ENCODE measurements around the gene KSR2. TPM values are rescaled to one million over a fixed set of nuclear protein-coding genes. Genes with fewer than 3 reads are reported as not detected.
"Not testable (repeated sequence)": the region's sequence is repeated elsewhere in the genome, so short reads cannot be mapped to it uniquely, and the experiment has no call there.

Gene KSR2
- total RNA-seq, 1 experiment from 2014 or later: 2.0 TPM

DNA sequence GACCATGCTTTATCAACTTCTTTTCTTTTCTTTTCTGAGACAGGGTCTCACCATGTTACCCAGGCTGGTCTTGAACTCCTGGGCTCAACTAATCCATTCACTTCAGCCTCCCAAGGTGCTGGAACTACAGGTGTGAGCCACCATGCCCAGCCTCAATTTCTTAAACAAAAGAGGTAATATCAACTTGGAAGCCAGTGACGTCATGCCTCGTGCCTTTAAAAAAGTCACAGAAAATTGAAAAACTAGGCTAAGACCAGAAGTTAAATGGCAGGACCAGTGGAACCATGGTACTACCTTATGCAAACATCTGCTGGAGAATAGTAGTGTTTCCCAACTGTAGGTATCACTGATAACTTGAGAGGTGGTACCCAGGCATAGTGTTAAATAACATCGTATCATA, 103.3 kb downstream of the KSR2 start:
- Histone ChIP-seq H3K4me1 (replicated peaks; ENCODE audit: insufficient read depth) (no peaks in the 10 kb centered on the region), H3K4me2 (no peak overlapping the region), H3K79me2 (ENCODE audit: low read depth) (no peaks in the 10 kb centered on the region), H2AFZ (no peak overlapping the region), H3K27me3 (ENCODE audit: insufficient read depth, low read depth) (no peaks in the 10 kb centered on the region), H3F3A (ENCODE audit: insufficient read depth, low read depth) (no peaks in the 10 kb centered on the region), H3K4me3 (no peak overlapping the region), H3K27ac (no peak overlapping the region), H3K9me2 (ENCODE audit: insufficient read depth) (no peaks in the 10 kb centered on the region), H3K36me3 (ENCODE audit: low read depth) (no peaks in the 10 kb centered on the region), H3K9me3 (ENCODE audit: insufficient read depth, low read depth) (no peaks in the 10 kb centered on the region), H4K20me1 (ENCODE audit: insufficient read depth) (no peaks in the 10 kb centered on the region)
- DNase-seq: no peak
- CTCF ChIA-PET: no interaction called here
- intact Hi-C loops (cut with micrococcal nuclease; ENCODE audit: unreplicated experiment): no loop called here
- TF ChIP-seq EZH2 (IDR thresholded peaks at IDR 0.05; ENCODE audit: low read depth): no peak
- TF ChIP-seq, protein P1, sequence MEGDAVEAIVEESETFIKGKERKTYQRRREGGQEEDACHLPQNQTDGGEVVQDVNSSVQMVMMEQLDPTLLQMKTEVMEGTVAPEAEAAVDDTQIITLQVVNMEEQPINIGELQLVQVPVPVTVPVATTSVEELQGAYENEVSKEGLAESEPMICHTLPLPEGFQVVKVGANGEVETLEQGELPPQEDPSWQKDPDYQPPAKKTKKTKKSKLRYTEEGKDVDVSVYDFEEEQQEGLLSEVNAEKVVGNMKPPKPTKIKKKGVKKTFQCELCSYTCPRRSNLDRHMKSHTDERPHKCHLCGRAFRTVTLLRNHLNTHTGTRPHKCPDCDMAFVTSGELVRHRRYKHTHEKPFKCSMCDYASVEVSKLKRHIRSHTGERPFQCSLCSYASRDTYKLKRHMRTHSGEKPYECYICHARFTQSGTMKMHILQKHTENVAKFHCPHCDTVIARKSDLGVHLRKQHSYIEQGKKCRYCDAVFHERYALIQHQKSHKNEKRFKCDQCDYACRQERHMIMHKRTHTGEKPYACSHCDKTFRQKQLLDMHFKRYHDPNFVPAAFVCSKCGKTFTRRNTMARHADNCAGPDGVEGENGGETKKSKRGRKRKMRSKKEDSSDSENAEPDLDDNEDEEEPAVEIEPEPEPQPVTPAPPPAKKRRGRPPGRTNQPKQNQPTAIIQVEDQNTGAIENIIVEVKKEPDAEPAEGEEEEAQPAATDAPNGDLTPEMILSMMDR (conservative IDR thresholded peaks at IDR 0.05): no peak
- BruUV-seq (replicated peaks): no TSS peak
- POLR2A ChIA-PET (ENCODE audit: unreplicated experiment): no interaction called here

DNA sequence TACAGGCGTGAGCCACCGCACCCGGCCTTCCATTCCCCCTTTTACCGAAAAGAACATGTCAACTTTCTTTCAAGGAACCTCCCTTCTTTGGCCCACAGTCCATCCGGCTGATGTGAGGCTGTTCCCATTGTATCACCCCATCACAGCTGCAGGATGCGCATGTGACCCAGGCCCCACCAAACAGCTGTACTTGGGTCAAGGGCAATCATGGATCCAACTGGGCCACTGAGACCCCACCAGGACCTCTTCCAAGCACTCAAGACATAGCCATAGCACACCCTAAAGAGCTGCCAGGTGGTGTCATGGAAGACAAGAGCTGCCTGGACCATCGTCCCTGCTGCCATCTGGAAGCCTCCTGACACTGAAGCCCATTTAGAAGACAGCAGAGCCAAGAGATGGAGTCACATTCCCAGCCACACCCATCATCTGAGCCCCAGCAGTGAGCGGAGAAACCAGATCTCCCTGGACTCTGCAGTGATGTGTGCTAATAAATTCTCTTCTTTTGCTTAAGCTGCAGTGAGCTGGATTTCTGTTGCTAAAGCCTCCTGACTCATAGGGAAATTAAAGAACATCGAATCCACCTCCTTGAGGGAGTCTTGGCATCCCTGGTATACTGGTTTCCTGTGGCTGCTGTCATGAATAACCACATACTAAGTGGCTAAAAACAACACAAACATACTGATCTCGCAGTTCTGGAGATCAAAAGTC, 105.6 kb downstream of the KSR2 start:
- H3K27me3 ChIP-seq (ENCODE audit: insufficient read depth, low read depth): no peaks in the 10 kb centered on the region
- H3K9me3 ChIP-seq (ENCODE audit: insufficient read depth, low read depth): no peaks in the 10 kb centered on the region
- POLR2A ChIA-PET (ENCODE audit: unreplicated experiment): no interaction called here
- no TSS peak for BruUV-seq (replicated peaks)
- DNase-seq: peak in 1 of 2 experiments; percentile 77
- no peak overlapping the region for H2AFZ ChIP-seq
- H3K9me2 ChIP-seq (ENCODE audit: insufficient read depth): no peaks in the 10 kb centered on the region
- no peak for TF ChIP-seq EZH2 (IDR thresholded peaks at IDR 0.05; ENCODE audit: low read depth)
- TF ChIP-seq, protein P1 (conservative IDR thresholded peaks at IDR 0.05): no peak
- intact Hi-C loops (cut with micrococcal nuclease; ENCODE audit: unreplicated experiment): no loop called here
- no peaks in the 10 kb centered on the region for H3K79me2 ChIP-seq (ENCODE audit: low read depth)
- H4K20me1 ChIP-seq (ENCODE audit: insufficient read depth): no peaks in the 10 kb centered on the region
- no peak overlapping the region for H3K4me2 ChIP-seq
- no peaks in the 10 kb centered on the region for H3K36me3 ChIP-seq (ENCODE audit: low read depth)
- H3K27ac ChIP-seq: no peak overlapping the region
- no peaks in the 10 kb centered on the region for H3F3A ChIP-seq (ENCODE audit: insufficient read depth, low read depth)
- CTCF ChIA-PET: no interaction called here
- H3K4me3 ChIP-seq: no peak overlapping the region
- H3K4me1 ChIP-seq (replicated peaks; ENCODE audit: insufficient read depth): no peaks in the 10 kb centered on the region

DNA sequence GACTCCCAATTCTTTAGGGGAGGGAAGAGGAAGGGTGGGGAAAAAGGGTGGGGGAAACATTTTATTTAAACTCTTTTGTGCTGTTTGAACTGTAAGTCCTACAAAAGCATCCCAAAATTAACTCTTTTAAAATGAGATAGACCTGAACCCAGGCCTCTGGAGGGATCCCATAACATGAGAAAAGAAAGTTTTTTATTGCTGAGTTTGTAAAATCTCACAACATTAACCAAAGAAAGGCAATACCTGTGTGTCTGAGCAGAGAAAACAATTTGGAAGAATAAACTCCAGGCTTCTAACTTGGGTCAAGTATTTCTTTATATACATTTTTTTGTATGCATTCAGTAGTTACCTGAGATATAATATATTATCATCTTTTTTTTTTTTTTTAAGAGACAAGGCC, 107.1 kb downstream of the KSR2 start:
- Histone ChIP-seq H3F3A (ENCODE audit: insufficient read depth, low read depth) (no peaks in the 10 kb centered on the region), H3K9me2 (ENCODE audit: insufficient read depth) (no peaks in the 10 kb centered on the region), H3K4me1 (replicated peaks; ENCODE audit: insufficient read depth) (no peaks in the 10 kb centered on the region), H3K27me3 (ENCODE audit: insufficient read depth, low read depth) (no peaks in the 10 kb centered on the region), H3K36me3 (ENCODE audit: low read depth) (no peaks in the 10 kb centered on the region), H3K79me2 (ENCODE audit: low read depth) (no peaks in the 10 kb centered on the region), H2AFZ (no peak overlapping the region), H4K20me1 (ENCODE audit: insufficient read depth) (no peaks in the 10 kb centered on the region), H3K4me3 (no peak overlapping the region), H3K9me3 (ENCODE audit: insufficient read depth, low read depth) (no peaks in the 10 kb centered on the region), H3K27ac (no peak overlapping the region), H3K4me2 (no peak overlapping the region)
- no peak for TF ChIP-seq EZH2 (IDR thresholded peaks at IDR 0.05; ENCODE audit: low read depth)
- TF ChIP-seq, protein P1 (conservative IDR thresholded peaks at IDR 0.05): no peak
- POLR2A ChIA-PET (ENCODE audit: unreplicated experiment): no interaction called here
- no peak for DNase-seq
- BruUV-seq (replicated peaks): no TSS peak
- intact Hi-C loops (cut with micrococcal nuclease; ENCODE audit: unreplicated experiment): no loop called here
- CTCF ChIA-PET: no interaction called here

DNA sequence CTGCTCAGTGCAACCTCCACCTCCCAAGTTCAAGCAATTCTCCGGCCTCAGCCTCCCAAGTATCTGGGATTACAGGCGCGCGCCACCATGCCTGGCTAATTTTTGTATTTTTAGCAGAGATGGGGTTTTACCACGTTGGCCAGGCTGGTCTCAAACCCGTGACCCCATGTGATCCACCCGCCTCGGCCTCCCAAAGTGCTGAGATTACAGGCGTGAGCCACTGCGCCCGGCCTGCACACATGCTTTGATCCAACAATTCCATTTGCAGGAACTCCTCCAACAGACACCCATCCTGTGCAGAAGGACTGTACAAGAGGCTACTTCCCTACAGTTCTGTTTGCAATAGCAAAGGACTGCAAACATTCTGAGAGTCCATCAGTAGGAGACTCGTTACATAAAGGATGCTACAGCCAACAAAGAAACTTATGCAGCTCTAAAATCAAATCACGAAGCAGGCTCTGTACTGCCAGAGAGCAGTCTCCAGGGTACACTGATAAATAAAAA, 108.0 kb downstream of the KSR2 start:
- H3K36me3 ChIP-seq (ENCODE audit: low read depth); BruUV-seq (replicated peaks); H3K4me3 ChIP-seq; DNase-seq; H3F3A ChIP-seq (ENCODE audit: insufficient read depth, low read depth); H3K27ac ChIP-seq; H3K79me2 ChIP-seq (ENCODE audit: low read depth); CTCF ChIA-PET; H3K9me3 ChIP-seq (ENCODE audit: insufficient read depth, low read depth); H3K9me2 ChIP-seq (ENCODE audit: insufficient read depth); H3K4me1 ChIP-seq (replicated peaks; ENCODE audit: insufficient read depth); H2AFZ ChIP-seq; H4K20me1 ChIP-seq (ENCODE audit: insufficient read depth); POLR2A ChIA-PET (ENCODE audit: unreplicated experiment); H3K27me3 ChIP-seq (ENCODE audit: insufficient read depth, low read depth); intact Hi-C loops (cut with micrococcal nuclease; ENCODE audit: unreplicated experiment); H3K4me2 ChIP-seq: not testable (repeated sequence)
